Astrocyte (in vitro differentiated cells and primary cell): ENCODE data around the gene PCDHGA8. TPM values are rescaled to one million over a fixed set of nuclear protein-coding genes. Genes with fewer than 3 reads are reported as not detected.
"Not testable (repeated sequence)": the region's sequence is repeated elsewhere in the genome, so short reads cannot be mapped to it uniquely, and the experiment has no call there.

ENCODE experiments used
- DNase-seq: peaks from one replicate; pipeline ENCODE4 v3.0.0-alpha.2; 2010; ENCODE audit warnings: low read depth
- FAIRE-seq: peaks from 2 replicates; lab custom pipeline; 2011; peaks lifted over from hg19 to GRCh38; lab: Jason Lieb, UNC
- H2AFZ ChIP-seq: 2 replicates; pipeline ENCODE4 v1.6.0; 2012; ENCODE audit warnings: low read depth, low read length, inconsistent platforms
- H3K27ac ChIP-seq: 2 replicates; pipeline ENCODE4 v1.5.1; 2011; ENCODE audit warnings: low read depth, low read length, inconsistent platforms
- H3K27me3 ChIP-seq: 2 replicates; pipeline ENCODE4 v1.6.0; 2011; ENCODE audit warnings: low read length, inconsistent platforms; ENCODE audit not compliant: insufficient read depth
- H3K36me3 ChIP-seq: 2 replicates; pipeline ENCODE4 v1.5.1; 2011; ENCODE audit warnings: low read length, inconsistent platforms; ENCODE audit not compliant: insufficient read depth
- H3K4me1 ChIP-seq: 2 replicates; pipeline ENCODE4 v1.5.1; 2011; ENCODE audit warnings: low read length, inconsistent platforms; ENCODE audit not compliant: insufficient read depth
- H3K4me2 ChIP-seq: 2 replicates; pipeline ENCODE4 v1.6.0; 2012; ENCODE audit warnings: low read length, inconsistent platforms
- H3K4me3 ChIP-seq: 2 replicates; pipeline ENCODE4 v1.5.1; 2011; ENCODE audit warnings: low read depth, mild to moderate bottlenecking, low read length, inconsistent platforms; ENCODE audit not compliant: insufficient read depth
- H3K79me2 ChIP-seq: 2 replicates; pipeline ENCODE4 v1.6.0; 2012; ENCODE audit warnings: mild to moderate bottlenecking, low read length, inconsistent platforms; ENCODE audit not compliant: insufficient read depth
- H3K9ac ChIP-seq: 2 replicates; pipeline ENCODE4 v1.6.0; 2012; ENCODE audit warnings: mild to moderate bottlenecking, low read length, inconsistent platforms
- H3K9me3 ChIP-seq: 2 replicates; pipeline ENCODE4 v1.5.1; 2012; ENCODE audit warnings: low read depth, mild to moderate bottlenecking, low read length, inconsistent platforms; ENCODE audit not compliant: insufficient read depth
- H4K20me1 ChIP-seq: 2 replicates; pipeline ENCODE4 v1.6.0; 2012; ENCODE audit warnings: low read length, inconsistent platforms; ENCODE audit not compliant: insufficient read depth
- H3K27ac Mint-ChIP-seq: one replicate; pipeline ENCODE4 v1.8.0; 2021; ENCODE audit warnings: mild to moderate bottlenecking, mixed read lengths; ENCODE audit not compliant: unreplicated experiment
- H3K27me3 Mint-ChIP-seq: one replicate; pipeline ENCODE4 v1.8.0; 2021; ENCODE audit warnings: low read depth, mixed read lengths; ENCODE audit not compliant: unreplicated experiment
- H3K36me3 Mint-ChIP-seq: one replicate; pipeline ENCODE4 v1.8.0; 2021; ENCODE audit warnings: low read depth, mixed read lengths; ENCODE audit not compliant: unreplicated experiment
- H3K4me1 Mint-ChIP-seq: one replicate; pipeline ENCODE4 v1.8.0; 2021; ENCODE audit warnings: low read depth, mixed read lengths; ENCODE audit not compliant: unreplicated experiment
- H3K4me3 Mint-ChIP-seq: one replicate; pipeline ENCODE4 v1.8.0; 2021; ENCODE audit warnings: mild to moderate bottlenecking, moderate library complexity, mixed read lengths; ENCODE audit not compliant: unreplicated experiment
- H3K9me3 Mint-ChIP-seq: one replicate; pipeline ENCODE4 v1.8.0; 2021; ENCODE audit warnings: mild to moderate bottlenecking, mixed read lengths; ENCODE audit not compliant: unreplicated experiment
- EZH2 ChIP-seq: IDR thresholded peaks from 2 replicates; pipeline ENCODE4 v1.6.1; 2012; ENCODE audit warnings: mild to moderate bottlenecking, low read length, inconsistent platforms; ENCODE audit not compliant: insufficient read depth
- total RNA-seq: library from RNA; stranded (reverse); gene quantifications from 2 replicates; pipeline ENCODE4 v1.2.1, GENCODE V29; 2021
- TF ChIP-seq, protein P1 (sequence below): IDR thresholded peaks from 2 replicates; pipeline ENCODE4 v1.5.1; 2011; ENCODE audit warnings: low read depth, mild to moderate bottlenecking, inconsistent platforms, low read length, moderate library complexity; ENCODE audit not compliant: insufficient read depth

The PCDHGA8 gene
- total RNA-seq, 1 donor from 2014 or later: 1.0 TPM

- Histone ChIP-seq H3K4me3 (peak overlapping the region; percentile 31), H3K27ac (no peak overlapping the region), H2AFZ (no peak overlapping the region), H3K4me1 (no peaks in the 10 kb centered on the region), H3K9me3 (peaks cover 49% of the 10 kb centered on the region), H4K20me1 (no peaks in the 10 kb centered on the region), H3K36me3 (no peaks in the 10 kb centered on the region), H3K9ac (no peak overlapping the region), H3K79me2 (no peaks in the 10 kb centered on the region), H3K4me2 (no peak overlapping the region), H3K27me3 (no peaks in the 10 kb centered on the region)
- FAIRE-seq: no peak
- TF ChIP-seq, protein P1, sequence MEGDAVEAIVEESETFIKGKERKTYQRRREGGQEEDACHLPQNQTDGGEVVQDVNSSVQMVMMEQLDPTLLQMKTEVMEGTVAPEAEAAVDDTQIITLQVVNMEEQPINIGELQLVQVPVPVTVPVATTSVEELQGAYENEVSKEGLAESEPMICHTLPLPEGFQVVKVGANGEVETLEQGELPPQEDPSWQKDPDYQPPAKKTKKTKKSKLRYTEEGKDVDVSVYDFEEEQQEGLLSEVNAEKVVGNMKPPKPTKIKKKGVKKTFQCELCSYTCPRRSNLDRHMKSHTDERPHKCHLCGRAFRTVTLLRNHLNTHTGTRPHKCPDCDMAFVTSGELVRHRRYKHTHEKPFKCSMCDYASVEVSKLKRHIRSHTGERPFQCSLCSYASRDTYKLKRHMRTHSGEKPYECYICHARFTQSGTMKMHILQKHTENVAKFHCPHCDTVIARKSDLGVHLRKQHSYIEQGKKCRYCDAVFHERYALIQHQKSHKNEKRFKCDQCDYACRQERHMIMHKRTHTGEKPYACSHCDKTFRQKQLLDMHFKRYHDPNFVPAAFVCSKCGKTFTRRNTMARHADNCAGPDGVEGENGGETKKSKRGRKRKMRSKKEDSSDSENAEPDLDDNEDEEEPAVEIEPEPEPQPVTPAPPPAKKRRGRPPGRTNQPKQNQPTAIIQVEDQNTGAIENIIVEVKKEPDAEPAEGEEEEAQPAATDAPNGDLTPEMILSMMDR: no peak
- no peak for TF ChIP-seq EZH2
- peaks cover 38% of the 10 kb centered on the region for H3K9me3 Mint-ChIP-seq
- H3K27ac Mint-ChIP-seq: no peak overlapping the region
- H3K4me1 Mint-ChIP-seq: peaks cover 1% of the 10 kb centered on the region
- no peak for DNase-seq
- no peaks in the 10 kb centered on the region for H3K27me3 Mint-ChIP-seq
- H3K4me3 Mint-ChIP-seq: peak overlapping the region; percentile 2
- peaks cover 20% of the 10 kb centered on the region for H3K36me3 Mint-ChIP-seq
These were observed 3.8 kb upstream of the PCDHGA8 start for GRCh38 chr5:141388661-141389060.

- no peak overlapping the region for H3K9ac ChIP-seq
- H3K79me2 ChIP-seq: no peaks in the 10 kb centered on the region
- H3K4me3 ChIP-seq: no peak overlapping the region
- H3K4me2 ChIP-seq: no peak overlapping the region
- Mint-ChIP-seq H3K36me3 (peaks cover 24% of the 10 kb centered on the region), H3K4me3 (no peak overlapping the region), H3K27ac (no peak overlapping the region), H3K27me3 (no peaks in the 10 kb centered on the region), H3K4me1 (peaks cover 1% of the 10 kb centered on the region), H3K9me3 (peaks cover 43% of the 10 kb centered on the region)
- FAIRE-seq: no peak
- no peaks in the 10 kb centered on the region for H3K36me3 ChIP-seq
- H3K27ac ChIP-seq: no peak overlapping the region
- TF ChIP-seq EZH2: no peak
- TF ChIP-seq, protein P1: no peak
- no peaks in the 10 kb centered on the region for H4K20me1 ChIP-seq
- H3K4me1 ChIP-seq: no peaks in the 10 kb centered on the region
- H2AFZ ChIP-seq: no peak overlapping the region
- H3K9me3 ChIP-seq: peaks cover 48% of the 10 kb centered on the region
- H3K27me3 ChIP-seq: no peaks in the 10 kb centered on the region
- no peak for DNase-seq
These were observed 3.0 kb upstream of the PCDHGA8 start for GRCh38 chr5:141389153-141390042.

DNA sequence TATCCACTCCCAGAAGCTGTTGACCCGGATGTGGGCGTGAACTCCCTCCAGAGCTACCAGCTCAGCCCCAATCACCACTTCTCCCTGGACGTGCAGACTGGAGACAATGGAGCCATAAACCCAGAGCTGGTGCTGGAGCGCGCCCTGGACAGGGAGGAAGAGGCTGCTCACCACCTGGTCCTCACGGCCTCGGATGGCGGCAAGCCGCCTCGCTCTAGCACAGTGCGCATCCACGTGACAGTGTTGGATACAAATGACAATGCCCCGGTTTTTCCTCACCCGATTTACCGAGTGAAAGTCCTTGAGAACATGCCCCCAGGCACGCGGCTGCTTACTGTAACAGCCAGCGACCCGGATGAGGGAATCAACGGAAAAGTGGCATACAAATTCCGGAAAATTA, 834 bp downstream of the PCDHGA8 start:
- TF ChIP-seq EZH2: no peak
- TF ChIP-seq, protein P1: no peak
- Histone ChIP-seq H3K36me3 (no peaks in the 10 kb centered on the region), H3K9me3 (peaks cover 45% of the 10 kb centered on the region), H4K20me1 (no peaks in the 10 kb centered on the region), H3K4me2 (no peak overlapping the region), H3K4me3 (no peak overlapping the region), H2AFZ (no peak overlapping the region), H3K27ac (no peak overlapping the region), H3K9ac (no peak overlapping the region), H3K79me2 (no peaks in the 10 kb centered on the region), H3K4me1 (no peaks in the 10 kb centered on the region), H3K27me3 (no peaks in the 10 kb centered on the region)
- FAIRE-seq (no peak), DNase-seq (no peak)
- H3K9me3 Mint-ChIP-seq: peaks cover 42% of the 10 kb centered on the region
- peaks cover 1% of the 10 kb centered on the region for H3K4me1 Mint-ChIP-seq
- H3K27ac Mint-ChIP-seq: no peak overlapping the region
- H3K4me3 Mint-ChIP-seq: no peak overlapping the region
- H3K36me3 Mint-ChIP-seq: peaks cover 26% of the 10 kb centered on the region
- no peaks in the 10 kb centered on the region for H3K27me3 Mint-ChIP-seq

- H3K4me3 ChIP-seq, H4K20me1 ChIP-seq, FAIRE-seq, H3K9ac ChIP-seq, H3K36me3 ChIP-seq, H3K4me1 ChIP-seq, H2AFZ ChIP-seq, H3K4me2 ChIP-seq, DNase-seq, H3K27me3 ChIP-seq, H3K79me2 ChIP-seq, H3K27me3 Mint-ChIP-seq, H3K27ac ChIP-seq, H3K27ac Mint-ChIP-seq, H3K4me1 Mint-ChIP-seq, H3K4me3 Mint-ChIP-seq: not testable (repeated sequence)
- H3K9me3 ChIP-seq: peaks cover 44% of the 10 kb centered on the region
- H3K9me3 Mint-ChIP-seq: peaks cover 41% of the 10 kb centered on the region
- H3K36me3 Mint-ChIP-seq: peaks cover 34% of the 10 kb centered on the region
These were observed 2.2 kb downstream of the PCDHGA8 start for GRCh38 chr5:141394401-141395187.
